GM04503 (cell line): Measurements from ENCODE around the gene CHD6.
A peak's percentile ranks its signal among the peaks of the same experiment; 100 is the strongest.

Experiments
- DNase-seq: peaks from one replicate; pipeline ENCODE4 v3.0.0-alpha.2; 2012; ENCODE audit warnings: low read depth

The CHD6 gene

DNA sequence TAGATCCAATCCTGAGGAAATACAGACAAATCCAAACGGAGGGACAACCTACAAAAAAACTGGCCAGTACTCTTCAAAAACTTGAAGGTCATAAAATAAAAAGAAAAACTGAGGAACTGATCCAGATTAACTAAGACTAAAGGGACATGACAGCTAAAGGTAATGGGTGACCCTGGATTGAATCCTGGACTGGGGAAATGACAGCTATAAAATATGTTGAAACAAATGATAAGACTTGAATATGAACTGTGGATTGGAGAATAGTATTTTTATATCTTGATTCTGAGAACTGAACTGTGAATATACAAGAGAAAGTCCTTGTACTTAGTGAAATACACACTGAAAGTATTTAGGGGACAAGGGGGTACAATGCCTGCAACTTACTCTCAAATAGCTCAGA, 154.6 kb downstream of the CHD6 start:
- no peak for DNase-seq

DNA sequence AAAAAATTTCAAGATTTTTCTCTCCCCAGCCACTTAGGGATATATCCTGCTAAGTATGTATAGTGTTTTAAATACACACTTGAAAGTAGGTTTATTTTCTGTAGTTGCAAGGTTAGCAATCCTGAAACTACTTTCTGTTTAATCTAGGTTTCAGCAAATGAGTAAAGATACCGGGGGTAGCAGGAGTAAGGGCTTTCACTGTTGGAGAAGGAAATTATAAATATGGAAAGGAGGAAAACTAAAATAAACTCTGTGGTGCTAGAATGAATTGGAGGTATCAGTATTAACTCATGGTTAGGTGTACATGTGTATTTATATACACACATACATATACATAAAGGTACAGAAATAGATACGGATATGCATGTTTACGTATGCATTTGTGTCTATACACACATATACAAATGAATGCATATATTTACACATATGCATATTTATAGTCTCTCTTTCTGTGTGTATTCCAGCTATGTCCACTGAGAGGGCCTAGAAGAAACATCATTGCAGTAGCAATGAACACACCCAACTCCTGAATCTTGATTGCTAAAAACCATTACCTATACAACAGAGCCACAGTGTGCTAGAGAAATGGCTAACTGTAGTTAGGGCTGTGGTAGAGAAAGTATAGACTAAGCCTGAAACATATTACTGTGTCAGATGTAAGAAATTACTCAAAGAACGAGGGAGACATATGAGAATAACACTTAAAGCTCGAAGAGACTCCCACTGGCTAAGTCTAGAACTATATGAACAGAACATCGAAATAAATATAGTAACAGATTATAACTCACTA, 155.6 kb downstream of the CHD6 start:
- DNase-seq, result no peak

DNA sequence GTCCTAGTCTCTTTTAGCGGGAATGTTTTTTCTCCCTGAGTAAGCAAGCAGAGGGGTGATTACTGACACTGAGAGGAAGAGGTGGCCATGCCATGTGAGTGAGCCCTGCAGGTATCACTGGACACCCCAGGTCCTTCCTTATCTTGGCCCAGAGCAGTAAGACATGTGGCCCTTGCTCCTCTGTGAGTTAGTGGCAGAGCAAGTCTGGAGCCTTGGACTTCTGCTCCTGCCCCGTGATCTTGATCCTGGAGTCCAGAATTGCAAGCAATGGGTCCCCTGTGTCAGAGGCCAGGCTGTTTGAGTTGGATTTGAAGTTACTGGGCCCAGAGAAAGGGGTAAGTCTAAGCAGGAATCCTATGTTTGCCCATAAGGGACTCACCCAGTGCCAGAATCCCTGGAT, 159.4 kb downstream of the CHD6 start:
- DNase-seq, result no peak

DNA sequence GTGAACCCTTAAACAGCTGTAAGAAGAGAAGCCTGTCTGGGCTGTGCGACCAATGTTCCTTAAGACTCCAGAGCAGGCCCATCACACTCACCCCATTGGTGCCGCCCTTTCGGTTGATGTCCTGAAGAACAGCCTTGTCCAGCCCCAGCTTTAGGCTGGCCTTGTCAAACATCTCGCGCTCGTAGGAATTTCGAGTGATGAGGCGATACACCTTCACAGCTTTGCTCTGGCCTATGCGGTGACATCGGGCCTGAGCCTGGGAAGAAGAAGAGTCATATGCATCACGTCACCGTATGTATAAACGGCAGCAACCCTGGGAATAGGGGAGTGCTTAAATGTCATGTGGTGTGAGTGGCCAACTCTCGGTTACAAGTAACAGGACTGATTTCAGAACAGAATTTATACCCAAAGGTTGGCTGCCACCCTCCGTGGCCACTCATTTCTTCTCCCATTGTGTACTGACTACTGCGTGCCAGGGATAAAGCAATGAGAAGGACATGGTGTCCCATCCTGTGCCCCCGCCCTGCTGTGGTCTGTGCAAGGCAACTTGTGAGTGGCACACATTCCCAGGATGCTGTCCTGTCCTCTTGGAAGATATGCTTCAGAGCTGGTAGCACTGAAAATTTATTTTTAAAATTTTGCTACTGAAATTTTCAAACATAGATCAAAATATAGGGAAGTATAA, 160.9 kb downstream of the CHD6 start:
- no peak for DNase-seq

DNA sequence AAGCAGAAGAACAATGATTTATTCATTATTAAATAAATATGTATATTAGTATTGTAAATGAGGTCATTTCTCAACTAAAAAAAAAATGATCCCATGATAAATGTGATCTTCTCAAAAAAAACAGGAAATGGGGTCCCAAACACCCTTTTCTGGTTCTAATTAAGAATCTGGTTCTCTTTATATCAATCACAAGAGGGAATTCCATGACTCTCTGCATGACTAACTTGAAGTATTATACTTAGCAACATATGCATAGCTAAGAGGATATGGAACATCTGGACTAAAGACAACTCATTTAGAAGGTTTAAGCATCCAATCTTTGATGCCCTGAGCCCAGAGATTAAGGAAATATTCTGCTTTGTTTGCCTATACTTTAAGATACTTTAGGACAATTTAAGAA, 161.8 kb downstream of the CHD6 start:
- no peak for DNase-seq

DNA sequence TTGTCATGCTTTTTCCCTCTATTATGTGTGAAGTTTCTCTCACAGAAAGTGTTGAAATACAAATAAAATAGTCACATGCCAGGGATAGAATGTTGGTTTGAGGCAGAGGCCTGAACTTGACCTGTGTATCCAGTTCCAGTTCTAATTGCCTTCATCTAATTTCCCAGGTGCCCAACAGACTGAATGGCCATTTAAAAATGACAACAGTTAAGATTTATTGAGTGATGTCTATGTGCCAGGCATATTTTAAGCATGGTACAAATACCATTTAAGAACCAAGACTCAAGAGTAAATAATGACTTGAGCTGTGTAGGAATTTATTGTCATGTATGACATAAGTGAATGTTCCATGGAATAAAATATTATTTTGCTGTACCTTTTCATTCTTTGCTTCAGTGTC, 163.9 kb downstream of the CHD6 start:
- DNase-seq, result no peak

DNA sequence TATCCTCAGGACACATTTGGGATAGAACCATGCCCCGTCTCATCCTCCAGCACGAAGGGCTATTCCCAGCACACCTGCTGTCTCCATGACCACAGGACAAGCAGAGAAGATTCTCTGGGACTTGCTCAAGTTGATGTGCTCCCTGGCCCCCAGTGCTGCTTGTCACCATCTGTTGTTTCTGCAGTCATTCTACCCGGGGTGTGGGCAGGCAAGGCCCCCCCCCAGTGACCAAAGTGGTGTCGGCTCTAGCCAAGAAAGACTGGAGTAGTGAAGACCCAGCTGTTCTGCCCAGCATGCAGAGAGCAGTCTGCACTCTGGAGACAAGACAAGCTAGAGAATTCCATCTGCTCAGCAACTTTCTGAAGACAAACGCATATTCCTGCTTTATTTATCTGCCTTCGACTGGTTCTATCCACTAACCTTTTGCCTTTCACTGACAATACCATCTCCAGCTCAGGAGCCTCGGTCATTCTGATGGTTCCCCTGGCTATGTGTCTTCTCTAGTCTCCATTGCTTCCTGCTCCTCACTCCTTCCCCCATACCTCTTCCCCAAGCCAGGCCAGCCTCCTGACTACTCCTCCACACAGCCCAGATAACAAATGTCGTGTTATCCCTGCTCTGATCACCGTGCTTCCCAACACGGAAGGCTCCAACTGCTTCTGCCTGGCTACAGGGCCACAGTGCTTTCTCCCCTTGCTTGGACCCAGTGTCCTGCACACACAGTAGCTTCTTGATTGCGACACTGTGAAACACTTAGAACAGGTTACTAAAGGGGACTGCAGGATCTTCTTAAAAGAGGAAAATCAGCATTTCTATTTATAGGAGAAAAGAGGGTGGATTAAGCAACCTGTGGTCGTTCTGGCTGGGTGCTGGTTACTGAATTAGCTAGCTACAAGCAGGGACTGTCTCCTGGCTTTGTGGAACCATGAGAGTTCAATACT, 164.9 kb downstream of the CHD6 start:
- no peak for DNase-seq

DNA sequence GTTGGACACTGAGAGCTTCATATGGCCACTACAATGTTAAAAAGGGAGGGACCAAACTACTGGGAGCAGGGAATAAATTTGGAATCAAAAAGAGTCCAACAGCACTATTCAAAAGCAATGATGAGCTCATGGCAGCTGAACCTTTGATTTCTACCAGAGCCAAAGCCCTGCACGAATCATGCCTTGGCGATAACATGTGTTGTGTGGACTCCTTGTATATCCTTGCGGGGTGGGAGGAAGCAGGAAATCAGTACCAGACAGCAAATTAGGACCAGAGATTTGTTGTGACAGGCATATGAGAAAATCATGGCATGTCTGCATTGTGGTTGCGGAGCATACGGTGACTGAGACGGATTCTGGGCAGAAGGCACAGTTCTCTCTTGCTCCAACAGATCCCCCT, 166.0 kb downstream of the CHD6 start:
- DNase-seq, result no peak

DNA sequence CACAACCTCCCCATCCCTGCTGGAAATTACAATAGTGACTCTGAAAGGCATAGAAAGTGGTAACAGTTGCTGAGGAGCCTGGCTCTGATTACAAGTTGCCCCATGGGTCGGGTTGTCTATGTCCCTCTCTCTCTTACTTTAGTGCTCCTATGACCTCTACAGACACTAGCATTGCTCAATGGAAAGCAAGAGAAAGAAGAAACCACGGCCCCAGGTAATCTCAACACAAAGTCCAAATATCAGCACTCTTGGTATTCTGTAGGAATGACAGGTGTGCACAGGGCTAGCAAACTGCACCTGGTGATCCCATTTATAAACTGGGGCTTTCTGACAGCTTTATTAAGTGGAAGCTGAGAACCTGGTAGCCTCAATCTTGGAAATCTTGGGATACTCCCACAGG, 171.2 kb downstream of the CHD6 start:
- no peak for DNase-seq

DNA sequence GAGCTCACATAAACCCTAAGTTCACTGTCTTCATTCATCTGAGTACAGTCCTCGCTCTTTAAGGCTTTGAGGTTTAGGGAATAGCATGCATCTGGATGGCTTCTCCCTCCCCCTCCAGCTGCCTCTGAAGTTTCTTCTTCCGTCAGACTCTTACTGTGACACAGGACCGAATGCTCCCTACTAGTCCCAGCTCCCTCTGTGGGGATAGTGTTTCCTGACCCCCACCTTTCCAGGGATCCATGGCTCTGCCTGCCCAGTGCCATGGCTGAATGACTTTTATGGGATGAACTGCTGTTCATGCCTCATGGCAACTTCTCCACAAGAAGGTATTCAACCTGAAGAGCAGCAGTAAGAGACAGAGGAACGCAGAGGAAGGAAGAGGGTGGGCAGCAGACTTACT, 171.7 kb downstream of the CHD6 start:
- no peak for DNase-seq

DNA sequence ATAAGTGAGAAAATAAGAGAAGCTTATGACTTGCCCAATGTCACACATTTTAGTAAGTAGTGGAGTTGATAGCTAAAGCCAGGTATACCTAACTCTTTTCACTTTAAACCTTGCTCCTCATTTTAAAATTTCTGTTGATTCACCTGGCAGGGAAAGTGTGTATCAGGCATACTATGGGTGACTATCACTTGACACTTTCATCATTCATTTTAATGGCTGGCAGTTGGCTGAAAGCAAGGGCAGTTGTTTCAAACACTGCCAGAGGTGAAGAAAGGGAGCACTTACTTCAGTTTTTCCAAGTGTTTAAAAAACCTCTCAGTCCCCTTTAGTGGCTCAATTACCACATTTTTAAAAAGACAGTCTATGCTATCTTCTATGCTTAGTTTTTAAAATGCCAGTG, 173.4 kb downstream of the CHD6 start:
- no peak for DNase-seq

DNA sequence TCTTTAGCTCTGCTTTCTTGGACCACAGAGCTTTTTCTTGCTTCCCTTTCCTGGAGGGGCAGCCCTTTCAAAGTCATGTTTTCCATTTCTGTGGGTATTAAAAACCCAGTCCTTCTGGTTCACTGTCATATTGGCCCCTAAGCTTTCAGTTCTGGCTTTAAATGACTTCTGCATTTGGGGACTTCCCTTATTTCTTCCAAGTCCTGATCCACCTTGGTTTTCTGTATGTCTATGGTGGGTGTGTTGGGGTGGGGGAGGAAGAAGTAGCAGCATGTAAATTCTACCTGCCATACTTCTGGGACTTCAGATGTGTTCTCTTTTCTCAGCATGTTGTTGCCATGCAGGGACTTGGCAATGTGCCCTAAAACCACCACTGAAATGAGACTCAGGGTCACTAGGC, 174.5 kb downstream of the CHD6 start:
- no peak for DNase-seq

DNA sequence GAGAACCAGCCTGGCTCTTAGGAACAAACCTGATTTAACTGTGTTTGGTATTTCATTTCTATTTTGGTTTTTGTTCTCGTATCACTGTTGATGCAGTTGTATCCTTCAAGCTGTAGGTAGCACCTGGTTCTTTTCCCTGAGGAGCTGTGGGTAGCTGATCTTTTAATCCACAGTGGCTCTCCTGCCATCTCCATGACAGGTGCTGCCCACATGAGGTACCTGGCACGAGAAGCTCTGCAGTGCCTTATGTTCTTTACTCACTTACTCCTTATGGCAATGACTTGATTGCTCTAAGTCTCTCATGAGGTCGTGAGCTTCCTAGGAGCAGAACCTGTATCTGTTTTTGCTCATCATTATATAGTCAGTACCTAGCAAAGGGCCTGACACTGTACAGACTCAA, 177.3 kb downstream of the CHD6 start:
- DNase-seq, result no peak

DNA sequence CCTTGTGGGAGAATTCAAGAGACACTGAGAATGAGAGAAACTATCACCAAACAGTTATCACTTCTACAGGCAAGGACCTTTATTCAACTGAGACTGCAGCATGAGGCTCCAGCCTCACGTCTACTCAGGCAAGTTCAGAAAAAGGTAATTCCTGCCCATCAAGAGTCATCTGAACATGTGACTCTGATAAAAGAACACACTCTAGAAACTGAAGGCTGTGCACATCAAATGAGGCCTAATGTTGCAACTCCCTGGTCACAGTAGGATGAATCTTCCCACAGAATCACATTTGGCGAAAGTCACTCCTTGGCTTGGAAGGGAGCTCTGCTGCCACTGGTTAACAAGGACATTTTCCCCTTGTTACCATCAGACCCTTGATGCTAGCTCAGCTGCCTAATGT, 180.3 kb downstream of the CHD6 start:
- DNase-seq, result no peak

DNA sequence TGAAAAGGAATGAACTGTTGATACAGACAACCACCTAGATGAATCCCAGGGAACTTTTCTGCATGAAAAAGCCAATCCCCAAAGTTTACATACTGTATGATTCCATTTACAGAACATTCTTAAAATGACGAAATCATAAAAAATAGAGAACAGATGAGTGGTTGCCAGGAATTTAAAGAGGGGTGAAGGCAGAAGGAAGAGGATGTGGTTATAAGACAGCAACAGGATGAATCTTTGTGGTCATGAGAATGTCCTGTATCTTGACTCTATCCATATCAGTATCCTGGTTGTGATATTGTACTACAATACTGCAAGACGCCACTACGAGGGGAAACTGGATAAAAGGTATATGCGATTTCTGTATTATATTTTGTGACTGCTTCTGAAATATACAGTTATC, 181.5 kb downstream of the CHD6 start:
- DNase-seq, result peak; percentile 44

DNA sequence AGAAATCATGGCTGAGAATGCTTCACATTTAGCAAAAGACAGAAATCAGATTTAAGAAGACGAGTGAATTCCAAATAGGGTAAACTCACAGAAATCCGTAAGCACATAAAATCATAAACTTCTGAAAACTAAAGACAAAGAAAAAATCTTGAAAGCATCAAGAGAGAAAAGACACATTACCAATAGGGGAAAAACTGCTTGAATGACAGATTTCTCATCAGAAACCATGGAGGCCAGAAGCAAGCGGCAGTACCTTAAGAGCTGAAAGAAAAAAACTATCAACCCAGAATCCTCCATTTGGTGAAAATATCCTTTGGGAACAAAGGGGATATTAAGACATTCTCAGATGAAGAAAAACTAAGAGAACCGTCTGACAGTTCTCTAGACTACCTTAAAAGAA, 185.0 kb downstream of the CHD6 start:
- no peak for DNase-seq

DNA sequence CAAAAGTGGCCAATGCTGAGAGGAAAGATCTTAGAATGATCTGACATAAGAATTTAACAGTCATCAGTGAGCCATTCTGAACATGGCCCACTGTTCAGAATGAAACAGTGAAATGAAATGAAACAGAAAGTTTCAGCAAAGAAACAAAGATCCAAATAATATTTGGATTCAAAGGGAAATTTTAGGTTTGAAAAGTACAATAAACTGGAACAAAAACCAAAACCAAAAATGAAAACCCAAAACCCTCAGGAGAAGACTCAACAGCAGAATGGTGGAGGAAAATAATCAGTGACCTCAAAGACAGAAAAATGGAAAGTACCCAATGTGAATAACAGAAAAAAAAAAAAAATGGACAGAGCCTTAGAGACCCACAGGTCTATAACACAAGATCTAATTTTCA, 185.4 kb downstream of the CHD6 start:
- no peak for DNase-seq

DNA sequence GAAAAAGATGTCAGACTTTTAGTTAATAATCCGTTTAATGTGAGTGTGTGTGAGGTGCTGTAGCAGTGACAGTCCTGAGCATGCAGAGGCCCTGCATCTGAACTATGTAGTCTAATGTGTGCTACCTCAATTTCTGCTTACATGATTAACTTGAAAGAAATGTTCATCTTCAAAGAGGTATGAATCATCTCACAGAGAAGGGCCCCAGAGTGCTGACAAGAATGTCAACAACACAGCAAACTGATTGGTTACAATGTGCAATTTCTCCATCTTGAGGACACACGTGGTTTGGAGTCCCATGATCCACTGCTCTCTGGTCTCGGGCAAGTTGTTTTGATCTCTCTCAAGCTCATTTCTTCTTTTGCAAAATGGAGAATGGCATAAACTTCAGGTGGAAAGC, 189.9 kb downstream of the CHD6 start:
- DNase-seq, result no peak

DNA sequence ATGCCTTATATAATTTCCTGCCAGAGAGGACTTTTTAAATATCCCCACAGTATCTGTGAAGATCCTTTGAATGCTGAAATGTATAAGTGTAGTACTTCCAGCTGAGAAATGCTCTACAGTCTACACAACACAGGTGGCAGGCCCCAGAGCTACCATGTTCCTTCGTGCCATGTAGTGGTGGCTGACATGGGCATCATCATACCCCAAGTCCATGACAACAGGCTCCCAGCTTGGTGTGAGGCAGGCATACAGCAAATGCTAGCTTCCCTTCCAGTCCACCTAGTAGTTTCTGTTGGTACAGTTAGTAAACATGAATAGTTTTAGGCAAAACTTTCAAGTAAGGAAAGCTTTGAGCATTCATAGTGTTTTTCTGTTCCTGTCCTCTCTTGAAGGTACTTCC, 190.3 kb downstream of the CHD6 start:
- no peak for DNase-seq

DNA sequence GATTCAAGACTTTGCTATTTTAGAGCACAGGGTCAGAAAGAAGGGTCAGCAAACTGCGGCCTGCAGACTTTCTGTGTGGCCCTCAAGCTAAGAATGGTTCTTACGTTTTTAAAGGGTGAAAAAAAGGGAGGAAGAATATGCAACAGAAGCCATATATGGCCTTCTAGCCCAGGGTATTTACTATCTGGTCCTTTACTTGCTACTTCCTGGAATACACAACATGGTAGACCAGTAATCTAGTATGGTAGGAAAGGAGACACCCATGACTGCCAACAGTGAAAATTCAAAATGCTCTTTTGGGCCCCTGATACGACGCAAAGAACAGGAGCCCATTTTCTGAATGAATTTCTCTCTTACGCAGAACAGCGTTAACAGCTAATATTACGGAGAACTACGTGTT, 191.2 kb downstream of the CHD6 start:
- DNase-seq, result no peak

DNA sequence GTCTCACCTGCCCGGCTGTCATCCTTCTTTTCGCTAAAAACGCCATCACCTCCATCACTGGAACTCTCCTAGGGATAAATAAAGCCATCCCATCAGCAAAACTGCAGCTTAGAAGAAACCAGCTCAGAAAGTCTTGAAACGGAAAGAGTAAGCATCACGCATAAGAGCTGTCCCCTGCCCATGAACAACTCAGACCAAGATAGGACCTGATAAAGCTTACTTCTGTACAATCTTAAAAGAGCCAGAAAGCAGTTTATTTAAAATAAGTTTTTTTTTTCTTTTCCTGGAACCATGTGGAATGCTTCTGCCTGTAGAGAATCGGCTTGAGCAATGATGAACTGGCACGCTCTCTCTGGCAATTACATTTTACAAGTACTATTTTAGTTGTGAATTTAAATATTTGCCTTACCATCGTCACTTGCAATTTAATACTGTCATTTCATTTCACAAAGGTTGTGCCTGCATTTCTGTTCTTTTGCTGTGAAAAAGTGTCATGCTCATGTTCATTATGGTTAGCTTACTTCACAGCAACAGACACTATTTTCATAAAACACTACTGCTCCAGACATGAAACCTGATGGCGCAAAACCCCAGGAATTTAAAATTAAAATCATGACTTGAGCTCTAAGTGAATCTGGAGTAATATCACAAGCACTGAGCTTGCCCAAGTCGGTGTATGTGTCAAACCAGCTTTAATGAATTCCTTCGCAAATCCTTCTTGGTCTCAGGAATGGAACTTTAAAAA, 191.9 kb downstream of the CHD6 start:
- peak; percentile 45 for DNase-seq
